Mesendoderm (in vitro differentiated cells): ENCODE data around the gene GPBAR1.
A peak's percentile ranks its signal among the peaks of the same experiment; 100 is the strongest.

Source experiments
- DNase-seq: peaks from one replicate; pipeline ENCODE4 v3.0.0; 2013
- H2AK5ac ChIP-seq: 2 replicates; pipeline ENCODE4 v1.6.1; 2013; ENCODE audit warnings: low read length, inconsistent platforms
- H2BK120ac ChIP-seq: 2 replicates; pipeline ENCODE4 v1.6.1; 2013; ENCODE audit warnings: low read depth, mild to moderate bottlenecking, low read length, moderate library complexity, mixed read lengths
- H2BK15ac ChIP-seq: replicated peaks from 2 replicates; pipeline ENCODE4 v1.6.1; 2013; ENCODE audit warnings: low read depth, mild to moderate bottlenecking, moderate library complexity
- H2BK5ac ChIP-seq: 2 replicates; pipeline ENCODE4 v1.6.1; 2013; ENCODE audit warnings: low read length, inconsistent platforms
- H3K18ac ChIP-seq: 2 replicates; pipeline ENCODE4 v1.6.1; 2013; ENCODE audit warnings: mild to moderate bottlenecking, low read length, mixed read lengths
- H3K23ac ChIP-seq: one replicate; pipeline ENCODE4 v1.6.1; 2013; ENCODE audit warnings: low read length
- H3K27ac ChIP-seq: 2 replicates; pipeline ENCODE4 v1.5.1; 2013; ENCODE audit warnings: low read depth, mild to moderate bottlenecking, inconsistent platforms, low read length, moderate library complexity
- H3K27me3 ChIP-seq: 2 replicates; pipeline ENCODE4 v1.6.1; 2013; ENCODE audit warnings: low read length, control low read depth, mild to moderate bottlenecking, inconsistent platforms; ENCODE audit not compliant: insufficient read depth, poor library complexity
- H3K36me3 ChIP-seq: 2 replicates; pipeline ENCODE4 v1.6.1; 2013; ENCODE audit warnings: low read length, inconsistent platforms; ENCODE audit not compliant: control insufficient read depth, insufficient read depth
- H3K4ac ChIP-seq: one replicate; pipeline ENCODE4 v1.6.1; 2013; ENCODE audit warnings: low read depth, mild to moderate bottlenecking, low read length, moderate library complexity
- H3K4me1 ChIP-seq: 2 replicates; pipeline ENCODE4 v1.6.1; 2013; ENCODE audit warnings: low read depth, low read length, inconsistent platforms; ENCODE audit not compliant: control insufficient read depth
- H3K4me2 ChIP-seq: 2 replicates; pipeline ENCODE4 v1.6.1; 2013; ENCODE audit warnings: low read length
- H3K4me3 ChIP-seq: 2 replicates; pipeline ENCODE4 v1.5.1; 2013; ENCODE audit warnings: mild to moderate bottlenecking, low read length
- H3K56ac ChIP-seq: one replicate; pipeline ENCODE4 v1.6.1; 2013; ENCODE audit warnings: low read length
- H3K79me1 ChIP-seq: 2 replicates; pipeline ENCODE4 v1.6.1; 2013; ENCODE audit warnings: low read length, inconsistent platforms
- H3K79me2 ChIP-seq: 2 replicates; pipeline ENCODE4 v1.6.1; 2013; ENCODE audit warnings: mild to moderate bottlenecking, low read length; ENCODE audit not compliant: control insufficient read depth, insufficient read depth
- H3K9ac ChIP-seq: 2 replicates; pipeline ENCODE4 v1.6.1; 2013; ENCODE audit warnings: low read length, inconsistent platforms
- H4K5ac ChIP-seq: one replicate; pipeline ENCODE4 v1.6.1; 2013; ENCODE audit warnings: low read length
- H4K8ac ChIP-seq: one replicate; pipeline ENCODE4 v1.6.1; 2013; ENCODE audit warnings: low read depth, mild to moderate bottlenecking, control low read depth, low read length, moderate library complexity
- WGBS: extraction: QIAGEN DNeasy Blood & Tissue Kit; methylation state at CpG from one replicate; pipeline ENCODE4 v1.1.7; 2013; ENCODE audit warnings: low lambda C conversion rate, missing lambda C conversion rate; ENCODE audit not compliant: insufficient coverage; ENCODE audit errors: extremely low coverage; 5-methylcytosine and 5-hydroxymethylcytosine counted together

The GPBAR1 gene

DNA sequence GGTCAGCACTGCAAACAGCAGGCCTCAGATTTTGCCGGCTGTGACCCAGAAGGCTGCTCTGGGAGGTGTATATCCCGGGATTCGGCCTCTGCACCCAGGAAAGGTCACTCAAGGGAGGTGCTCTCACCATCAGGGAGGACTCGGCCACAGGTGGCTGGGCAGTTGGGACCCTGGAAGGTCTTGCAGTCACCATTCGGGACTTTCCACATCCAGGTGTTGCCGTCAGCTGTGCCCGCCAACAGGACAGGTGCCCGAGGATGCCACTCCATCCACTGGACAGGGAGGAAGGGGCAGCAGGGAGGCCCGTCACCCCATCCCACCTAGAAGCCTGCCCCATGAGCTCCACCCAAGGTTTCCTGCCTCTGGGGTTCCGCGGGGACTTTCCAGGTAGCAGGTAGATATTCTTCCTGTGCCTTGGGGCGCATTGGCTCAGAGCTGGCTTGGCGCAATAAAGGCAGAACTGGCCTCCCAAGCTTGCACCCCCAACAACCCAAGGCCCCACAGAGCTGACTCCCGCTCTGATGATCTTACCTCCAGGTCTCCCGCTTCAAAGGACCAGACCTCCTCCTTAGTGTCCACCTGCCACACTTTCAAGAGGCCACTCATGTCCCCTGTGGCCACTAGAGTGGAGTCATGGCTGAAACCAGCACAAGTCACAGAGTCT lies 5.6 kb downstream of the GPBAR1 start:
- H4K5ac ChIP-seq, result no peak overlapping the region
- no peak overlapping the region for H3K9ac ChIP-seq
- H4K8ac ChIP-seq, result no peak overlapping the region
- peaks cover 9% of the 10 kb centered on the region for H3K79me2 ChIP-seq
- H2BK5ac ChIP-seq, result no peak overlapping the region
- no peak overlapping the region for H3K4ac ChIP-seq
- no peak overlapping the region for H2BK120ac ChIP-seq
- no peak overlapping the region for H3K56ac ChIP-seq
- H3K27ac ChIP-seq, result no peak overlapping the region
- no peak overlapping the region for H2AK5ac ChIP-seq
- no peaks in the 10 kb centered on the region for H3K4me1 ChIP-seq
- H3K27me3 ChIP-seq, result no peaks in the 10 kb centered on the region
- no peak overlapping the region for H3K4me3 ChIP-seq
- no peak overlapping the region for H3K18ac ChIP-seq
- no peak for DNase-seq
- WGBS, result no CpG with 5 or more reads among the region's 15 CpGs
- H2BK15ac ChIP-seq, result no peak overlapping the region
- H3K36me3 ChIP-seq, result peaks cover 3% of the 10 kb centered on the region
- peaks cover 7% of the 10 kb centered on the region for H3K79me1 ChIP-seq
- H3K23ac ChIP-seq, result no peak overlapping the region
- no peak overlapping the region for H3K4me2 ChIP-seq

GRCh38 chr2:218267259-218267658 lies 6.4 kb downstream of the GPBAR1 start:
- H2AK5ac ChIP-seq, result no peak overlapping the region
- H3K4me3 ChIP-seq, result no peak overlapping the region
- no peak overlapping the region for H3K56ac ChIP-seq
- no peak overlapping the region for H4K8ac ChIP-seq
- no peak overlapping the region for H3K9ac ChIP-seq
- H4K5ac ChIP-seq, result no peak overlapping the region
- H3K4ac ChIP-seq, result no peak overlapping the region
- H3K4me1 ChIP-seq, result no peaks in the 10 kb centered on the region
- no peaks in the 10 kb centered on the region for H3K27me3 ChIP-seq
- H2BK15ac ChIP-seq, result no peak overlapping the region
- no peak overlapping the region for H2BK5ac ChIP-seq
- H3K27ac ChIP-seq, result no peak overlapping the region
- H3K79me2 ChIP-seq, result peaks cover 9% of the 10 kb centered on the region
- no peak for DNase-seq
- WGBS, result no CpG with 5 or more reads among the region's 6 CpGs
- H3K18ac ChIP-seq, result no peak overlapping the region
- no peak overlapping the region for H2BK120ac ChIP-seq
- peaks cover 7% of the 10 kb centered on the region for H3K79me1 ChIP-seq
- no peak overlapping the region for H3K23ac ChIP-seq
- H3K36me3 ChIP-seq, result peaks cover 3% of the 10 kb centered on the region
- no peak overlapping the region for H3K4me2 ChIP-seq

- Histone ChIP-seq H3K4me3 (peak within 1 kb of the TSS; percentile 98), H2AK5ac (no peak within 1 kb of the TSS), H3K23ac (peak within 1 kb of the TSS; percentile 2), H3K4ac (no peak within 1 kb of the TSS), H3K9ac (peak within 1 kb of the TSS; percentile 98), H3K27me3 (no peaks in the 10 kb centered on the region), H3K4me2 (peak within 1 kb of the TSS; percentile 80), H3K18ac (no peak within 1 kb of the TSS), H3K27ac (no peak within 1 kb of the TSS), H3K79me2 (peaks cover 9% of the 10 kb centered on the region), H2BK5ac (peak within 1 kb of the TSS; percentile 25), H3K36me3 (peaks cover 3% of the 10 kb centered on the region), H3K56ac (peak within 1 kb of the TSS; percentile 98), H2BK120ac (no peak within 1 kb of the TSS), H3K79me1 (peaks cover 7% of the 10 kb centered on the region), H2BK15ac (no peak within 1 kb of the TSS), H4K8ac (no peak within 1 kb of the TSS), H4K5ac (no peak within 1 kb of the TSS), H3K4me1 (no peaks in the 10 kb centered on the region)
- no CpG with 5 or more reads among the region's 64 CpGs for WGBS
- peak; percentile 100 for DNase-seq
Measured at GRCh38 chr2:218269900-218270720, 9.3 kb downstream of the GPBAR1 start, which contains the start of the genes AAMP and PNKD. Gene AAMP, minus strand, starts transcription at chr2:218270137. Its CDS starts 51 bp downstream, at chr2:218270086. Gene PNKD, plus strand, starts transcription at chr2:218270519. Its CDS starts 17 bp downstream, at chr2:218270536.

DNA sequence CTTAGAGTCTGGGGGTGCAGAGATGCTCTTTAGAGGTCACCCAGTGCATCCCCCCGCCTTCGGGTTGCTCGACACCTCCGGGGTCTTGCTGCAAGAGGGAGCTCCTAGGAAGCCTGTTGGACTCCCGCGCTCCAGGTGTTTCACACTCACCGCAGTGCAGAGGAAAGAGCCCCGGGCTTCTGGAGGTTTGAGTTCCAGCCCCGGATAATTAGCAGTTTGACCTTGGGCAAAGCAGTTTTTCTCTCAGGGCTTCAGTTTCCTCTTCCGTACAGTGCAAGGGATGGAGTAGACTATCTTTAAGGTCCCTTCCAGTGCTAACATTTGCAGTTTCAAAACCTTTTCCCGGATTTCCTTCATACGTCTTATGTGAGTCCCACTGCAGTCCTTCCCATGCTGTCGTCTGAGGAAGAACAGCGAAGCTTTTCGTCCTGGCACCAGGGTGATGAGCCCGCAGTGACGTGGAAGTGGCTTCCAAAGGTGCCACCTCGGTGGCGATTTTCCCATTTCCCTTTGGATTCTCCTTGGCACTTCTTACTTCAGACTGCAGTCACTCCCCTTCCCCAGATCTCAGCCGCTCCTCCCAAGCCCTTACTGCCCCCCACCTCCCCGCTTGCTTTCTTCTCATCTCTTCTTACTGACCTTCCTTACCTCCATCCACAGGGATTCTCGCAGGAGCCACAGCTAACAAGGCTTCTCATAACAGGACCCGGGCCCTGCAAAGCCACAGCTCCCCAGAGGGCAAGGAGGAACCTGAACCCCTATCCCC lies 10.1 kb downstream of the GPBAR1 start:
- Histone ChIP-seq H3K4me1 (no peaks in the 10 kb centered on the region), H3K27ac (no peak overlapping the region), H2BK120ac (no peak overlapping the region), H3K18ac (no peak overlapping the region), H4K5ac (no peak overlapping the region), H3K4me2 (peak overlapping the region; percentile 51), H2BK5ac (no peak overlapping the region), H3K79me2 (peaks cover 9% of the 10 kb centered on the region), H3K56ac (peak overlapping the region; percentile 90), H3K36me3 (peaks cover 6% of the 10 kb centered on the region), H2AK5ac (no peak overlapping the region), H2BK15ac (no peak overlapping the region), H3K79me1 (peaks cover 7% of the 10 kb centered on the region), H3K23ac (no peak overlapping the region), H3K4me3 (peak overlapping the region; percentile 98), H4K8ac (no peak overlapping the region), H3K4ac (no peak overlapping the region), H3K27me3 (no peaks in the 10 kb centered on the region), H3K9ac (peak overlapping the region; percentile 88)
- DNase-seq, result peak; percentile 37
- WGBS, result no CpG with 5 or more reads among the region's 23 CpGs

GRCh38 chr2:218271487-218271797 lies 10.6 kb downstream of the GPBAR1 start:
- Histone ChIP-seq H3K36me3 (peaks cover 5% of the 10 kb centered on the region), H3K4me3 (no peak overlapping the region), H2AK5ac (no peak overlapping the region), H2BK5ac (no peak overlapping the region), H4K8ac (no peak overlapping the region), H4K5ac (no peak overlapping the region), H3K56ac (no peak overlapping the region), H3K27ac (no peak overlapping the region), H3K27me3 (no peaks in the 10 kb centered on the region), H3K9ac (peak overlapping the region; percentile 88), H2BK15ac (no peak overlapping the region), H3K79me1 (peaks cover 7% of the 10 kb centered on the region), H3K4me1 (no peaks in the 10 kb centered on the region), H3K23ac (no peak overlapping the region), H2BK120ac (no peak overlapping the region), H3K18ac (no peak overlapping the region), H3K79me2 (peaks cover 9% of the 10 kb centered on the region), H3K4me2 (no peak overlapping the region), H3K4ac (no peak overlapping the region)
- no peak for DNase-seq
- no CpG with 5 or more reads among the region's 4 CpGs for WGBS
